GM23248 (cell line): ENCODE data around the gene ANKRD55.

ENCODE experiments used
- EZH2 ChIP-seq: fragments of 200-600 bp; sonication (generic); IDR thresholded peaks from 2 replicates; pipeline ENCODE4 v1.6.1; 2018; ENCODE audit warnings: antibody characterized with exemption, mild to moderate bottlenecking; ENCODE audit not compliant: insufficient read depth, poor library complexity, severe bottlenecking
- EZH2phosphoT487 ChIP-seq: fragments of 200-600 bp; sonication (generic); IDR thresholded peaks from 2 replicates; pipeline ENCODE4 v1.6.1; 2018; ENCODE audit warnings: antibody characterized with exemption, moderate library complexity, mild to moderate bottlenecking, low read depth; ENCODE audit not compliant: insufficient read depth

- TF ChIP-seq EZH2 (no peak), EZH2phosphoT487 (no peak)
These were observed 49.6 kb downstream of the ANKRD55 start for GRCh38 chr5:56183506-56183905.
